ENCODE measurements around the gene STC2.
A peak's percentile ranks its signal among the peaks of the same experiment; 100 is the strongest.

STC2 gene

DNA sequence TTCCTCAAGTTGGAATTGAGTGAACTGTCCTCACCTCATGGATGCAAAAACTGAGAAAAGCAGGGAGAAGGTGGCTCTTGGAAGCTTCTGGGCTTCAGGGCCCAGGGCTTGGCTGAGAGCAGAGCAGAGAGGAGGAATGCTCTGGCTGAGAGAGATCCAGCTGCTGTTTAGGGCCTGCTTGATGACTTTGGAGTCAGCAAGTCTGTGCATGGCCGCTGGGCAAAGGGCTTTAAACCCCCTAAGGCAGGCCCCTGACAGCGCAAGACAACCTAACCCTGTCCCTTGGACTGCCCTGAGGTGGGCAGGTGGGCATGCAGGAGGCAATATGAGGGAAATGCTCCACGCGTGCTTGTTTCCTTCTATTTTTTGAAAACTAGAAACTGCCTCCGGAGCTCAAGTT, 8.6 kb downstream of the STC2 start:
- TF ChIP-seq, protein P1, sequence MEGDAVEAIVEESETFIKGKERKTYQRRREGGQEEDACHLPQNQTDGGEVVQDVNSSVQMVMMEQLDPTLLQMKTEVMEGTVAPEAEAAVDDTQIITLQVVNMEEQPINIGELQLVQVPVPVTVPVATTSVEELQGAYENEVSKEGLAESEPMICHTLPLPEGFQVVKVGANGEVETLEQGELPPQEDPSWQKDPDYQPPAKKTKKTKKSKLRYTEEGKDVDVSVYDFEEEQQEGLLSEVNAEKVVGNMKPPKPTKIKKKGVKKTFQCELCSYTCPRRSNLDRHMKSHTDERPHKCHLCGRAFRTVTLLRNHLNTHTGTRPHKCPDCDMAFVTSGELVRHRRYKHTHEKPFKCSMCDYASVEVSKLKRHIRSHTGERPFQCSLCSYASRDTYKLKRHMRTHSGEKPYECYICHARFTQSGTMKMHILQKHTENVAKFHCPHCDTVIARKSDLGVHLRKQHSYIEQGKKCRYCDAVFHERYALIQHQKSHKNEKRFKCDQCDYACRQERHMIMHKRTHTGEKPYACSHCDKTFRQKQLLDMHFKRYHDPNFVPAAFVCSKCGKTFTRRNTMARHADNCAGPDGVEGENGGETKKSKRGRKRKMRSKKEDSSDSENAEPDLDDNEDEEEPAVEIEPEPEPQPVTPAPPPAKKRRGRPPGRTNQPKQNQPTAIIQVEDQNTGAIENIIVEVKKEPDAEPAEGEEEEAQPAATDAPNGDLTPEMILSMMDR (conservative IDR thresholded peaks at IDR 0.05), result no peak
- no peak overlapping the region for H3K27ac ChIP-seq

DNA sequence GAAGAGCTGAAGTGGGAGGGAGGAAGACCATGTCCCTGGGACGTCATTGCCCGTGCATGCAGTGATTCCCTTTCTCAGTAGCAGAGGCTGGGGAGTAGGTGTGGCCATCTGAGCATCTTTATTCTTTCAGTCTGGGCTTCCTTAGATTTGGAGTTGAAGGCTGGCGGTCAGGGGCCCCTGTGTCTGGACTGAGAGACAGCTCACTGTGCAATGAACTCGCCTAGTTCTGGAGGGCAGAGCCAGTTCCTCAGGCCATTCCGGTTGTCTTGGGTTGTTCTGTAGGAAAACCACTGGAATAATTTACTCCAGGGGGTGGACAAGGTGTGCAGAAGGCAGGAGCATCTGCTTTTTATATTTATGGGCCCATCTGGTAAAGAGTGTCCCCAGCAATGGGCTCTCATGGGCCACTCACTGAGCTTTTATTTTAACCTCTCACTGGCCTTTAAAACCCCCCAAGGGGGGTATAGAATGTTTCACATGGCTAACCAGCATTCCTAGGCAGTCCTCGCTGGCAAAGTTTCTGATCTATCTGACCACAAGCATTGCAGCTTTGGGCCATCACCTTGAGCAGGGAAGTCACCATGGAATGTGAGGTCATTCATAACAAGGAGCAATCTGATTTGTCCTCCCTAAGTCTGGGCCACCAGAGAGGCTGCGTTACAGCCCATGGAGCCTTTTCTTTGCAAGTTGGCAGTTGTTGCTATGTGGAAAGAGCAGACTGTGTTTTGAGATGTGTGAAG, 9.2 kb downstream of the STC2 start:
- no peak overlapping the region for H3K27ac ChIP-seq
- TF ChIP-seq, protein P1 (conservative IDR thresholded peaks at IDR 0.05), result no peak

DNA sequence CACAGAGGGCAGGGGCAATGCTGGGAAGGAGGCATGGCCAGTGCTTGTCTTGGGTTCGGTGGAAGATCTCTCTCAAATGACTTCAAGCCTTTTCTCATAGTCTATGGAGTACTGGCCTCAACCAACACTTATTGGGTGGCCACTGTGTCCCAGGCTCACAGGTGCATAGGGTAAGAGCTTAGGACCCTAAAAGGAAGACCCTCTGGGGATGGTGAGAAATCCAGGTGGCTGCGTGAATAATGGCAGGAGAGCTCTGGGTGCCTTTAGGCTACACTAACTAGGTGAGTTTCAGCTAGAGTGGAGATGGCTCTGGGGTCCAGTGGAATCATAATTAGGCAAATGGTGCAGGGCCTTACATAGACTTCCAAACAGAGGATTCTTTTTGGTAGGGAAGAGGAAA, 9.9 kb downstream of the STC2 start:
- TF ChIP-seq, protein P1 (conservative IDR thresholded peaks at IDR 0.05), result no peak
- H3K27ac ChIP-seq, result peak overlapping the region; percentile 90; the same call in 1 of the 2 replicates

GRCh38 chr5:173317852-173318251, 10.4 kb downstream of the STC2 start:
- H3K27ac ChIP-seq, result peak overlapping the region; percentile 90
- TF ChIP-seq, protein P1 (conservative IDR thresholded peaks at IDR 0.05), result no peak

DNA sequence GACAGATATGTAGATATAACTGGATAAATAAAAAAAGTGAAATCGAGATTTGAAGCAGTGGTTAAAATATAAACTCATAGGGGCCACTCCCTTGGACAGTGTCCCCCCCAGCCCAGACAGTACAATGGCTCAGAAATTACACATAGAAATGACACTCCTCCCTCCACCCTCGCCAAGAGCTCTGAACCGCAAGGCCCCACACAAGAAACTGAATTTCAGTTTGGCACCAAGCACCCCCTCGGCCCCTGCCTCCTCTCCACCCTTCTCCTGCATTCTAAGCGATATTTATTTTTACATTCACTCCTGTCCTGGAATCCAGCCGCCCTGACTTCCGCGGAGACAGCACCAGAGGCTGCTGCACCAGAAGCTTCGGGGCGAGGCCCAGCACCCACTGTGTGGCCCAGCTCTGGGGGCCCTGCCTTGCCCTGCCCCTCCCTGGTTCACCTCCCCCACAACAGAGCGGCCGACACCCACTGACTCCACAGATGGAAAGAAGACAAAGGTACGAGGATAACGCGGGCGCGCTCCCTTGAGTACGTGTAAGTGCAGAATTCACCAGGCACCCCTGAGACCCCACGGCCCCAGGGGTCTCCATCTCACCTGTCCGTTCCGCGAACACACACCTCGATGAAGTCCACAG, 11.0 kb downstream of the STC2 start:
- TF ChIP-seq, protein P1 (conservative IDR thresholded peaks at IDR 0.05), result no peak
- peak overlapping the region; percentile 90 for H3K27ac ChIP-seq

DNA sequence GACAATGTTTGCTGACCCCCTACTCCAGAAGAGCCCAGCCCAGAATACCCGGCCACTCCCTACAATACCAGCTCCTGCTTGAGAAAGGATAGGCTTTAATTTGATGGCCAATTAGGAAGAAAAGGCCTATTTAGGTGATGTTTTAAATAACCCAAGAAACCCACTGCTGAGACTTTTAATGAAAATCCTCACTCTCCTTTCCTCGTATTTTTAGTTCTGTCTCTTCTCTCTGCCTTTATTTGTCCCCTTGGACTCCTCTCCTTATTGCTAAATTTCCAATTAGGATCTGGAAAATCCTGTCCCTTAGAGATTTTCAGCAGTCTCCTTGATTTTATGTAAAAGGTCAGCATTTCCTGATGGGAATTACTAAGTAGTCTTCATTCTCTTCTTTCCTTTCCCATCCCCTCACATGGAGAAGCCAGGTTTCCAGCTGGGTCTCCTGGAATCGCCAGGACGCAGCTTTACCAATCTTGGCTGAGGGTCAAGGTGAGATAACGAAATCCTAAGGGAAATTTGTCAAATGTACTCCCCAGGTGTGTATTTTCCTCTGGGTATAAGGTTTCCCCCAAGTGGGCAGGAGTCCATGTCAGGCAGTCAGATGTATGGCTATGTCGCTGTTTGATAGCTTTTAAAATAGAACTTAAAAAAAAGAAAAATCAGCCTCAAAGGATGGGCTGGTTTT, 11.7 kb downstream of the STC2 start:
- peak overlapping the region; percentile 90 for H3K27ac ChIP-seq
- TF ChIP-seq, protein P1 (conservative IDR thresholded peaks at IDR 0.05), result no peak

Measured in VCaP (cell line).